Neural cell (in vitro differentiated cells): ENCODE measurements around the gene CHEK1.

Experiments used
- CTCF ChIP-seq: fragments of 450-650 bp; IDR thresholded peaks from 2 replicates; pipeline ENCODE4 v1.5.1; 2014; ENCODE audit warnings: antibody characterized with exemption, mild to moderate bottlenecking, moderate library complexity; ENCODE audit not compliant: poor library complexity, severe bottlenecking
- EP300 ChIP-seq: fragments of 450-650 bp; conservative IDR thresholded peaks from 2 replicates; pipeline ENCODE4 v1.6.1; 2014; ENCODE audit warnings: antibody characterized with exemption, mild to moderate bottlenecking, moderate library complexity; ENCODE audit not compliant: poor library complexity, severe bottlenecking
- REST ChIP-seq: IDR thresholded peaks from 2 replicates; pipeline ENCODE4 v1.6.1; 2012; ENCODE audit warnings: borderline replicate concordance

- TF ChIP-seq CTCF (no peak), REST (no peak), EP300 (no peak)
These were observed 45.2 kb downstream of the CHEK1 start for GRCh38 chr11:125670172-125670571.
